NCI-H1417 (cell line): Measurements from ENCODE around the gene TBX18.

Source experiments
- DNase-seq, 3 experiments: peaks; one replicate each; lab custom pipeline; 2025; lab: John Stamatoyannopoulos, UW

The TBX18 gene

DNA sequence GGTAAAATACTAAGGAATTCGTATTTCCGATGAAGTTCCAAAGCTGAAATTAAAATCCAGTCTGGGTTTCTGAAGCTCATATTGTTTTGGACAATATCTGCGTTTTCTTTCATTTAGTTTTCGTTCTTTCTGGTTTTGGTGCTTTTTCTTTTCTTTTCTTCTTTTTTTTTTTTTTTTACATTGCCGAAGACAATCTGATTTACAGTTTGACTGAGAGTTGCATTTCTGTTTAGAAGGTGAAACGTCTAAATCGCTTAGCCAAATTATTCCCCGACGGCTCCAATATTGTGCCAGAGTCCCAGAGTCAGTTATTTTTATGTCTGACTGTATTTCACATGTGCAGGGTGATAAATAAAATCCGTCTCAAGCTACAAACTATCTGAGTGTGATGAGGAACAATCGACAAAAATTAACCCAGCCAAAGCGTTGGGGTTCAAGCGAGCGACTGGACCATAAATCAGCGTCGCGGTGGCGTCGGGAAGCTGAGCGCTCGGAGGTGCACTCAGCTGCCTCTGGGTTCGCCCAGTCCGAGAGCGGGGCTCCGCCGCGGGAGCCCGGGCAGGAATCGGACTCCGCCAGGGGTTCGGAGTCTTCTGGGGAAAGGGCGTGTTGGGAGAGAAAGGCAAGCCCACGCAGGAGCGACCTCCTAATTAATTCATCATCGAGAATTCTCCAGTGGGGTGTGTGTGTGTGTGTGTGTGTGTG is 8.2 kb upstream of the TBX18 start:
- peak in 2 of 3 experiments; percentile 71 to 83 for DNase-seq

GRCh38 chr6:84771756-84772356 is 7.5 kb upstream of the TBX18 start:
- no peak for DNase-seq

GRCh38 chr6:84771125-84771755 is 6.8 kb upstream of the TBX18 start:
- DNase-seq, result no peak

- DNase-seq, result no peak
These were observed 6.1 kb upstream of the TBX18 start for GRCh38 chr6:84770521-84770920.

GRCh38 chr6:84769306-84769705 is 4.9 kb upstream of the TBX18 start:
- peak in 1 of 3 experiments; percentile 43 for DNase-seq

GRCh38 chr6:84768442-84769174 is 4.2 kb upstream of the TBX18 start:
- DNase-seq, result peak in 2 of 3 experiments; percentile 49 to 58

DNA sequence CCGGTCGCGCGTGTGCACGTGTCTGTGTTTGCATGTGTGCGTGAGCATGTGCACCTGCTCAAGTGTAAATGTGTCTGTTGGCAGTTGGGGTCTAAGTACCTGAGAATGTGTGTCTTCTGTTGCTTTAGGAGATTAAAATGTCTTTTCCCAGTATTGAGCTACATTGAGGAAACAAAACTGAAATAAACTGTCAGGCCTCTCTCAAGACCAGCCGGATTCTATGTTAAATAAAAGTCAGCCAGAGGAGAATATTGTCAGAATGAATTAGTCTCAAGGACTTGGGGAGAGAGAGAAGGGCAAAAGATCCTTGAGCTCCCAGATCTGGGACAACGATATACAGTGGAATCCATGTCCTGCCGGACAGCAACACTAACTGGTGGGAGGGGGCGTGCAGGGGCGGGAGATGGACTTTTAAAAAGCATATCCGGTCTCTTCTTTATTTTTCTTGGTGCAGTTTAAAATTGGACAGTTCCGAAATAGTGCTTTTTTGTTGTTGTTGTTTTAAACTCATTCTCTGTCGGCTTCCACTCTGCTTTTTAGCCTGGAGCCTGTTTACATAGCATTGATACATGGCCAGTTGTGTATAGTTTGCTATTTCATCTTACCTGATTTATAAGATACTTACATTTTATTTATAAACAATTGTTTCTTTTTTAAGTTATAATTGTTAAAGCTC is 3.3 kb upstream of the TBX18 start:
- DNase-seq, result no peak

DNA sequence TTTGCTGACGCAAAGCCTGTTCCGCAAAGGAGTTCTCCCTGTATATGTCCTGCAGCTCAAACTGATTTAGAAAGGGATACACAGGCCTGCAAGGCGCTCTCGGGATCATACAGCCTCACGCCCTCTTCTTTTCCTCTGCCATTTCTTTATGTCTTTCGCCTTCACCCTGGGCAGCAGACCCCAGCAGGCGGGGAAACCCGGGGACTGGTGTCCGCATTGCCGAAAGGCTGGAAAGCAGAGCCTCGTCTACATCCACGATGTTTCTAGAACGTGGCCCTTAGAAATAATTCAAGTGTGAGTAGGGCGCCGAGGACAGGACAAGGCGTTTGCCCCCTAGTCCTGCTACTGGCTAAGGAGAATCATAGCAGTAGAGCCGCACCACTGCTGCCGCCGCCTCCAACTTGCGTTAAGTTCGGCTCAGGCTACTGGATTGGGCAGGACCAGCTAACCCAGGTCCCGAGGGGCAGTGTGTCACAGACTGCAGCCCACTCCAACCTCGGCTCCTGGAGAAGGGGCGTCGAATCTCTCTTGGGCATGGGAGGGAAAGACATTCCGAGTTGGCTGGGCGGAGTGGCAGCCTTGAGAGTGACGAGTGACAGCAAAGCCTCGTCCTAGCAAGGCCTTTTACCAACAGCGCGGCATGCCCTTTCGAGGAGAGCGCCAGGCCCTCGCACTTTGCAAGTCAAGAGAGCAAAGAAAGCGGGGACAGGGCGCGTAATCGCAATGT is 2.6 kb upstream of the TBX18 start:
- DNase-seq, result no peak

- DNase-seq, result no peak
These were observed 1.9 kb upstream of the TBX18 start for GRCh38 chr6:84766118-84766798.

- peak in 1 of 3 experiments; percentile 90 for DNase-seq
These were observed 489 bp downstream of the TBX18 start for GRCh38 chr6:84763886-84764331.

- DNase-seq, result peak in 2 of 3 experiments; percentile 85 to 90
These were observed 1.2 kb downstream of the TBX18 start for GRCh38 chr6:84763003-84763885.

DNA sequence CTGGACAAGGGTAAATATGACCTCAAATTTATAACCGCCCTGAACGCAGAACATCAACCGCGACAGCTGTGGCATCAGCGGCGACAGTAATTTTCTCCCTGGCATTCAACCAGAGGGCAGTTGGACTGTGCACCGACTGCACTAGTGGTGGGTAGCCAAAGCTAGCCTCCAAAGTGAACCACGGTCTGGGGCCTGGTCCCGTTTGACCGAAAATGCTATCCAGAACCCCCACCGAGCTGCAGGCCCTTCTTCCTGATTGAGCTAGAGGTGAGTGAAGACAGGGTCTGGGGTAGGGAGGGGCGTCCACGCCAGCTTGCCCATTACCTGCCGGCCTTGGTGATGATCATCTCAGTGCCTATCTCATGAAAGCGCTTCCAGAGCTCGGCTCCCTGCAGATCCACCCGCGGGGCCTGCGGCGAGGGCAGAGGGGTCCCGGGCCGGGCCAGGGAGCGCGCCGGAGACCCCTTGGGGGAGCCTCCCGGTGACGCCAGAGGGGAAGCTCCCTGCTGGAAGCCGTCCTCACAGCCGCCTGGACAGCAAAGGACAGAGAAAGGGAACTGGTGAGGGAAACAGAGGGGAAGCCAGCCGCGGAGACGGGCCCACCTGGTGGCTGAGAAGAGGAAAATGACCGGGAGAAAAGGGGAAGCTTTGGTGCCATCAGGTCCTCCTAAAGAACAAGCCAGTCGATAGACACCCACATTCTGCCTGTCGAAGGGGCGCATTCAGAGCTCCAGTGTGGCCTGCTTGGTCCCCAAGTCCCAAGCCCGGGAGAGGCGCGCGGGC is 2.0 kb downstream of the TBX18 start:
- DNase-seq, result peak in 2 of 3 experiments; percentile 85 to 86

DNA sequence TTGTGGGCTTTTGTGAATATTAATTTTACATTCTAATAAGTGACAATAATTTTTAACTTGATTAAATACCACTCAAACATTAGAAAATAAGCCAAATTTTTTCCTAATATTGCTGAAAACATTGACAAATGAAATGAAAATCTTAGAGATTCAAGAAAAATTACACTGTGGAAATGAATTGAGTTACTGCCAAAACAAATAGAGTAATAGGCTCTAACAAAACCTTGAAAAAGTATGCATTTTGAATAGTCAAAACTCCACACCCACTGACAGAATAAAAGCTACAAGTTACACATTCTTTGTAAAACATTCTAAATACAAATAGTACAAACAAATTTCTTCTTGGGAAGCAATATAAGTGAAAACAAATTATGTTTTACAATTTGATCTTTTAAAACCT is 5.9 kb downstream of the TBX18 start:
- DNase-seq, result no peak

DNA sequence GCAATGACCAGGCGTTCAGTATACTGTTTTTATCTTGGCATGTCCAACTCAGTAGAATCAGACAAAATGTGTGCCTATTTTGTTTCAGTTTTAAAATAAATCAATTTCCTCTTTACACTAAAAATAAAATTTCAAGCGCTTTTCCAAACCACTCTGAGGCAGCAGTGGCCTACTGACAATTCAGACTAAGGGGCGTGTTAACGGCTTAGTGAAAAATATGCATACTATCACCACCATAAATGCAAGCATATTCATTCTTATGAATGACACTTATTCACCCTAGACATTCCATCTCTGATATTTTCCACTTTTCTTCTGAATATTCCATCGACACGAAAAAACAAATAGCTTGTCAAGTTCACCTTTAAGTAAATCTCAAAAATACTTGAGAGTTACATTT is 7.5 kb downstream of the TBX18 start:
- DNase-seq, result no peak

- DNase-seq, result peak in 1 of 3 experiments; percentile 42
These were observed 7.9 kb downstream of the TBX18 start for GRCh38 chr6:84756466-84756865.

- DNase-seq, result no peak
These were observed 11.2 kb downstream of the TBX18 start for GRCh38 chr6:84753173-84753572.

GRCh38 chr6:84752118-84752850 is 12.1 kb downstream of the TBX18 start:
- no peak for DNase-seq

DNA sequence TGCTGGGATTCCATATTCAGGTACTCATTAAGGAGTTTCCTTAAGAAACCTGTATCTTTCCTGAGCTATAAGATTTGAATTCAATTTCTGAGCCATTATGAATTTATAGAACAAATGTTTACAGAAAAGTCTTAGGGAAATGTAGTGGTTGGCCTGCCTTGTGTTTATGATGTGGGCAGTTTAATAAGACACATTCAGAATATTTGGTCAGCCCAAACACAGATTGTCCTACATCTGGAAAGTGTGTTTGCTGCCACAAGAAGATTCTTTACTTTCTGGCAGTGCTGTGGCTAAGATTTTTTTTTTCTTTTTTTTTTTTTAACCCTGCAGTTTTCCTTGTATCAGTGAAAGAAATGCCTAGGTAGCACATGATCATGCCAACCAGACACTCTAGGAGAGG is 15.2 kb downstream of the TBX18 start:
- DNase-seq, result no peak
